Right lung (tissue), 5 donors: Measurements from ENCODE around the gene KERA. TPM values are rescaled to one million over a fixed set of nuclear protein-coding genes. Genes with fewer than 3 reads are reported as not detected.

ENCODE experiments used
- DNase-seq, 2 donors: peaks; one replicate each; pipeline ENCODE4 v3.0.0-alpha.2; 2013
- polyA plus RNA-seq, 5 donors: library from polyadenylated mRNA; unstranded; fragments of 120-200 nt; gene quantifications; one replicate each; pipeline versions ENCODE4 v1.2.1 to v1.2.3, GENCODE V29; 2013; ENCODE audit warnings: inconsistent platforms in 1 of 5, low replicate concordance in 1 of 5; ENCODE audit not compliant: insufficient read length in 5 of 5, insufficient read depth in 1 of 5

The KERA gene
- polyA plus RNA-seq, 5 donors: 0.09 to 1.4 (median 0.17) TPM

- DNase-seq: no peak
Observed at GRCh38 chr12:91017043-91017442, 40.8 kb downstream of the KERA start.

- DNase-seq: no peak
Observed at GRCh38 chr12:91009319-91009950, 48.4 kb downstream of the KERA start.

- DNase-seq: no peak
Observed at GRCh38 chr12:91007531-91008290, 50.1 kb downstream of the KERA start.

- no peak for DNase-seq
Observed at GRCh38 chr12:91004872-91005271, 53.0 kb downstream of the KERA start, which contains the start of gene EPYC. Gene EPYC, minus strand, starts transcription at chr12:91004972. Its CDS starts 2,407 bp downstream, at chr12:91002565.

- no peak for DNase-seq
Observed at GRCh38 chr12:91003737-91004136, 54.1 kb downstream of the KERA start.

GRCh38 chr12:91001306-91001705 lies 56.5 kb downstream of the KERA start:
- no peak for DNase-seq

Other genes with a start within 250 kb of the KERA start
- gene CCER1, start 102.8 kb downstream of the KERA start, polyA plus RNA-seq: not detected
- gene EPYC, start 53.1 kb downstream of the KERA start, polyA plus RNA-seq: under 1 TPM in 2 of 5 donors, not detected in 3; 0.12 to 0.28 TPM
- gene LUM, start 53.5 kb upstream of the KERA start, polyA plus RNA-seq: 1,000 to 10,000 TPM in 1 of 5 donors, 100 to 1,000 TPM in 4; 639 to 1,274 (median 945) TPM
- gene DCN, start 124.8 kb upstream of the KERA start, polyA plus RNA-seq: 1,000 to 10,000 TPM; 1,637 to 2,288 (median 1,997) TPM